NCI-H2227 (cell line): ENCODE measurements around the gene KLF16.

ENCODE experiments used
- DNase-seq: peaks from one replicate; lab custom pipeline; 2025; ENCODE audit not compliant: unreplicated experiment; lab: John Stamatoyannopoulos, UW

KLF16 gene

DNA sequence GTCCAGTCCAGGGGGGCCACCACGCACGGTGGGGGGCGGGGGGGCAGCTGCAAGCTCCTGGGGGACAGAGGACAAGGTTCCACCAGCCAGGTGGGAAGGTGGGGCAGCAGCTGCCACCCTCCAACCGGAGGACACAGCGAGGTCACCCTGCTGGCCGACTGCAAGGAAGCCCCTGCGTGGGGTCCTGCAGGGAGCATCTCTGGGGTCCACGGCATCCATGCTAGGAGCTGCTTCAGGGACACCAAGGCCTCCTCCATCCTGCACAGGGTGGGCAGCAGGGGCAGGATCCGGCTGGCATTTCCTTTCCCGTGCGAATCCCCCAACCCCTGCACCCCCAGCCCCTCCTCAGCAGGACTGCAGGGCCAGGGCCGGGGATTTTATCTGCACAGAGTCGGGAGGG is 8.3 kb upstream of the KLF16 start:
- no peak for DNase-seq

DNA sequence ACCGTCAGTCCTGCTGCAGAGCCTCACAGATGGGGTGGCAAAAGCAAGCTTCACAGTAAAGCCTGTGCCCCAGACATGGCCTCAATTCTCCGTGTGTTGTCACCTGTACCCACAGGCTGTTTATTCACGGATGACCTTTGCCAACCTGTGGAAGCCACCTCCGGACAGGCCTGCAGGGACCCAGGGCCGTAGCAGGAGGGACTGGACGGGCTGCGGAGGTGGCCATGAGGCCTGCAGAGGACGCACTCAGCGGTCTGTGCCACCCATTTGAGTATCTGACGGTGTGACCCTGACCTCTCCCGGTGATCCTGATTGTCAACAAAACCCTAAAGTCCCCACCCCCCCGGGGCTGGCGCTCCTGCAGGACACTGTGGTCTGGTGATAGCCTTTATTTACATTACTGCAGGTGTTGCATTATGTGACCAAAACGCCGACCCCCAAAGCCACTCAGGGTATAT is 7.8 kb upstream of the KLF16 start:
- DNase-seq = no peak

DNA sequence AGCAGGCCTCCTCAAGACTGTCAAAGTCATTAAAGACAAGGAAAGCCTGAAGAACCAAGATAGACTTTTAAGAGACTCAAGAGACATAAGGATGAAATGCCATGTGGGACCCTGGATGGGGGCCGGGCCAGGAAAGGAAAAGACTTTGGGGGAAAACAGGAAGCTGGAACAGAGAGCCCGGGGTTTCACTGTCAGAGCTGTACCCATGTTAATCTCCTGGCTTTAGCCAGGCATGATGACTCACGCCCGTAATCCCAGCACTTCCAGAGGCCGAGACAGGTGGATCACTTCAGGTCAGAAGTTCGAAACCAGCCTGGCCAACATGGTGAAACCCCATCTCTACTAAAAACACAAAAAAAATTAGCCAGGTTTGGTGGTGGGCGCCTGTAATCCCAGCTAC is 5.6 kb upstream of the KLF16 start:
- no peak for DNase-seq

DNA sequence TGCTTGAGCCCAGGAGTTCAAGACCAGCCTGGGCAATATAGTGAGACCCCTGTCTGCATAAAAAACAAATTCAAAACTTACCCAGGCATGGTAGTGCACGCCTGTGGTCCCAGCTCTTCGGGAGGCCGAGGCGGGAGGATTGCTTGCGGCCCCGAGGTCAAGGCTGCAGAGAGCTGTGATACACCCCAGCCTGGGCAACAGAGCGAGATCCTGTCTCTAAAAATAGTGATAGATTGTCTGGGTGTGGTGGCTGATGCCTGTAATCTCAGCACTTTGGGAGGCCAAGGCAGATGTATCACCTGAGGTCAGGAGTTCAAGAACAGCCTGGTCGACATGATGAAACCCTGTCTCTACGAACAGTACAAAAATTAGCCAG is 4.0 kb upstream of the KLF16 start:
- no peak for DNase-seq

DNA sequence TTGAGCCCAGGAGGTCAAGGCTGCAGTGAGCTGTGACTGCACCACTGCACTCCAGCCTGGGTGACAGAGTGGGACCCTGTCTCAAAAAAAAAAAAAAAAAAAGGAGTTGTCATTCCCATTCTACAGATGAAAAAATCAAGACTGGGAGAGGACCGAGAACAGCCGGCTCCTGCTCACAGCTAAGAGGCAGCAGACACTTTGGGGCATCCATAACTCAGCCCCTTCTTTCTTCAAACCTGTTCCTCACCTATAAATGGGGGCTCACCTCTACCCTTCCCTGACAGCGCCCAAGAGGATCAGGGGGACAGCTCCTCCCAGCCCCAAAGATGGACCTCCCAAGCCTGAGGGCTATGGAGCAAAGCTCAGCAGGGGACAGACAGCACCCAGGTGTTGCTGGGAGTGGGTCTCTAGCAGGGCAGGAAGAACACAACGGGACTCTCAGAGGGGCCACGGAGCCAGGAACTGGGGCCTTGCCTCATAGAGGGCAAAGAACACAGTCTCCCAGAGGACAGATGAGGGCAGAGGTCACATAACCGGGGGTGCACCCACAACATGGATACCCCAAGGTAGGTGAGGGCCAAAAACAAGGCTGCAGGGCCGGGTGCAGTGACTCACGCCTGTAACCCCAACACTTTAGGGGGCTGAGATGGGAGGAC is 3.4 kb upstream of the KLF16 start:
- no peak for DNase-seq

DNA sequence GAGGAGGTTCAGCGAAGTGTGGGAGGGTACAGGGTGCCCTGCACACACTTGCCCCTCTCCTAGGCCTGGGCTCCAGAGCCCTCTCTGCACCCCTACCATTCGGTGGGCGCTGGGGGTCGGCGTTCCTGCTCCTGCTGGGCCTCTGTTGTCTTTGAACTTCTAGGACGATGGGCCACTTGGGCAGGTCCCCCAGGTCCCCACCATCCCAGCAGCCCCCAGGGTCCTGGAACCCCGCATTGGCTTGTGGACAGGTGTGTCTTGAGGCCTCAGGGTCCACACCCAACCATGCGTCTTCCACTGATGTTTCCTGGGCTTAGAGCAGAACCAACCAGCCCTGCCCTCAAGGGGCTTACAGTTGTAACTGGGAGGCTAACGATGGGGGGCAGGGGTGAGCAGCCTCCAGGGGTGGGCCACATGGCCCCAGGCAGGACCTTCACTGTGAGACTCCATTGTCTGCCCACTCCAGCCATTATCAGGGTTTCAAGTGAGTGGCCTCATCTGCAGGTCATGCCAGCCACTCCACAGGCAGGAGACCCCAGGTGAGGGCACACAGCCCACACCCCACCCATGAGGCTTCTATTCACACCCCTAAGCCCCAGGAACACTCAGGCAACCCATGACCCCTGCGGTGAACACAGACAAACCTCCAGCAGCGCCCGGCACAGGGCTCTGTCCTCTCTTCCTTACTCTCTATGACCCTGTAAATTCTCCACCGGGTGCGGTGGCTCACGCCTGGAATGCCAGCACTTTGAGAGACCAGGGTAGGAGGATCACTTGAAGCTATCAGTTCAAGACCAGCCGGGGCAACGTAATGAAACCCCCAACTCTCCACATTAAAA is 2.0 kb upstream of the KLF16 start:
- no peak for DNase-seq

DNA sequence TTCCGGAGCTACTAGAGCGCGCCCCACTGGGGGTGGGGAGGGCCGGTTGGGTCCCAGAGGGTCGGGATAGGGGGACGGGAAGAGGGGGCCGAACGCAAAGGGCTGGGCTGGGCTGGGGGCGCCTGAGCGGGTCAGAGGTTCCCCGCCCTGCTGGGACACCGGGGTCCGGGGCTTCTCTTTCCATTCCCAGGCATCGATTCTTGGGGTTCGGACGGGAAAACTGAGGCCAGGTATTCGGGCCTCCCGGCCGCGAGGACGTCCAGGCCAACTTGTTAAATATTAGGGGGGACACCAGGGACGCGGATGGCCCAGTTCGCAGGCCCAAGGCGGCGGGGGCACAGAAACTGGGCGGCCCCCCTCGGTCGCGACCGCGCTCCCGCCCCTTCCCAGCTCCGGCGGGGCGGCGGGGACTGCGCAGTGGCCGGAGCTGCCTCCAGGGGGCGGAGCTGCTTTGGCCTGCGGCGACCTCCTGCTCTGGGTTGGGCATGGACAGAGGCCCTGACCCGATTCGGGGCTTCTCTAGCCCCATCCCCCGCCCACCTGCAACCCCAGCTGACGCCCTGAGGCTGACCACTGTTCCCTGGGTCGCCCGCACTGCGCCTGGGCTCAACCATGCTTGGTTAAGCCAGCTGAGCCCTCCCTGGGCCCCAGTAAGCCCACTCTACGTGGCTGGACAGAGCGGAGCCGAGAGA is 1.2 kb upstream of the KLF16 start:
- peak; percentile 65 for DNase-seq

DNA sequence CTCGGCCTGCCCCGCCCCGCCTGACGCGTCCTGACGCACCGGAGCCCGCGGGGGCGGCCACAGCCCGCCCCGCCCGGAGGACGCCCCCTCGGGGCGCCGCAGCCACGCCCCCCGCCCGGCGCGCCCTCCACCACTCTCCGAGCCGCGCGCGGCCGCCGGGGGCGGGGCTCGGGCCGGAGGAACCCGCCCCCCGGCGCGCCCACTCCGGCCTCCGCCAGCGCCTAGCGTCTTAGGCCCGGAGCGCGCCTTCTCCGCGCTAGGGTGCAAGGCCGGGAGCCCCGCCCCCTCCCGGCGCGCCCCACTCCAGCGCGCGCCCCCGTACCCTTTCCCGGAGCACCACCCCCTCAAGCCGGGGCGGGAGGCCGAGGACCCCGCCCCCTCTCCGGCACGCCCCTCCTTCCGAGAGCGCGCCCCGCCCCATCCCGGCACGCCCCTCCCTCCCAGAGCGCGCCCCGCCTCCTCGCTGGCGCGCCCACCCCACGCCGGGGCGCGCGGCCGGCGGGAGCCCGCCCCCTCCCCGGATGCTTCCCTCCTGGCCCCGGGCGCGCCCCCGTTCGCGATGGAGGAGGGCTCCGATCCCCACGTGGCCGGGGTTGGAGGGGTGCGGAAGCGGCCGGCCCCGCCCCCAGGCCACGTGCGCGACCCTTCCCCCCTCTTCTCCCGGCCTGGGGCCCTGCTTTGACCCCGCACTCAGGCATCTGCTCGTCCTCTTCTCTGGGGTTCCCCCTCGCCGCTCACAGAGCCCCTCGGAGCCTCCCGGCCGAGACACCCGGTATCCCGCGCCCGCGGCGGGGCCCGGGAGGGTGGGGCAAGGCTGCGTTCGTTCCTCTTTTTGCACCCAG is 480 bp upstream of the KLF16 start:
- DNase-seq = peak; percentile 96

DNA sequence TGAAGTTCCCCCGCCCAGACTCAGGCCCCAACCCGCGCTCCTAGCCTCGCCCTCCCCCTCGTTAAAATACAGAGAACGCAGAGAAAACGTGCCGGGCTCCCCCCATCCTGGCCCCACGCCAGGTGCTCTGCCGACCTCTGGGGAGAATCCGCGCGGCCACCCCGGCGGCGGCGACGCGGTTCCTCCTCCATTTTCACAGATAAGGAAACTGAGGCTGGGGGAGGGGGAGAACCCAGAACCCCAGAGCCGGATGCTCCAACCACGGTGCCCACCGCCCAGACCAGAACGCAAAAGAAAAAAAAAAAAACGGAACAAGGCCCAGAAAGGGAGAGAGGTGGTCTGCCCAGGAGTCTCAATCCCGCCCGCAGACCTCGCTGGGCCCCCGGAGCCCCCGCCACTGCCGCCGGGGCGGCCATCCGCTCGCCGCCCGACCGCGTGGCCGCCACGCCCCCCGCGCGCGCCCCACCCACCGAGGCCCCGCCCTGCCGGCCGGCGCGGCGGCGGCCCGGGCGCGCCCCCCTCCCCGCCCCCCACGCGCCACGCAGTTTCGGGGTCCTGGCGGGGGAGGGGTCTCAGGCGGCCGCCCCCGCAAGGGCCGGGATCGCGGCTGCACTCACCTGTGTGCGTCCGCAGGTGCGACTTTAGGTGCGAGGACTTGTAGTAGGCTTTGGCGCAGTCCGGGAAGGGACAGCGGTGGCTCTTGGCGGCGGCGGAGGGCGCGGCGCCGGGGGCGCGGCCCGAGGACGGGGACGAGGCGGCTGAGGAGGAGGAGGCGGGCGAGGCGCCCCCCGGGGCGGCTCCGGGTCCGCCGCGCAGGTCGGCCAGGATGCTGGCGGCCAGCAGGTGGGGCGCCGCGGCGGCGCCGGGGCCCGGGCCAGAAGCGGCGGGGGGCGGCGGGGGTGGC is 703 bp downstream of the KLF16 start:
- peak; percentile 51 for DNase-seq

DNA sequence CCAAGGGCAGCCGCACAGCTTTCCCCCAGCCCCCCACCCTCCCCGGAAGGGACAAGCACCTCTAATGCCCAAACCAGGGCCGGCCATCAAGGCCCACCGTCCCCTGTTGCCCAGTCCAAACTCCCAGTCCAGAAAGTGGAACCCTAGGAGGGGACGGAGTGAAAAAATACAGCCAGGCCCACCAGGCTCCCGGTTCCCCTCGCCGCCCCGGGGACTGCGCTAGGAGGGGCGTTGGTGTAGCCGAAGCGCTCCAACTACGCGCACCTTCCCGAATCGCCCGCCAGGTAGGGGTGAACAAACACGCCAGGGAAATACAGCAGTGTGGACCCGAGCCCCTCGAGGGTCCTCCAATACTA is 1.3 kb downstream of the KLF16 start:
- no peak for DNase-seq

DNA sequence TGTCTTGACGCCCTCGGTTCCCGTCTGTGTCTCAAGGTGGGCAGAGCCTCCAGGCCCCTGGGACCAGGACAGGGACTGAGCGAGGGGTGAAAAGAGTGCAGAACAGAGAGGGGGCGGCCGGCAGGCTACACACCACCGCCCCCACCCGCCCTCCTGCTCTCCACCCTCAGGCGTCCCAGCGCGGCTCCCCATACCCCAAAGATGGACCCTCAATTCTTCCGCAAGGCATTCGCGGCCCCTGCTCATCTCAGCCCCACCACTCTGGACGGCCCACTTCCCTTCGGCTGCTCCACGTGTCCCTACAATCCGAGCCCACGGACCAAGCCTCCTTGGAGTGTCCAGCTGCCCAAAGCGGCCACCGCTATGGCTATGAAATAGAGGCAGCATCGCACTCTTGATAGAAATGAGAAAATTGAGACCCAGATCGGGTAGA is 1.8 kb downstream of the KLF16 start:
- DNase-seq = no peak

DNA sequence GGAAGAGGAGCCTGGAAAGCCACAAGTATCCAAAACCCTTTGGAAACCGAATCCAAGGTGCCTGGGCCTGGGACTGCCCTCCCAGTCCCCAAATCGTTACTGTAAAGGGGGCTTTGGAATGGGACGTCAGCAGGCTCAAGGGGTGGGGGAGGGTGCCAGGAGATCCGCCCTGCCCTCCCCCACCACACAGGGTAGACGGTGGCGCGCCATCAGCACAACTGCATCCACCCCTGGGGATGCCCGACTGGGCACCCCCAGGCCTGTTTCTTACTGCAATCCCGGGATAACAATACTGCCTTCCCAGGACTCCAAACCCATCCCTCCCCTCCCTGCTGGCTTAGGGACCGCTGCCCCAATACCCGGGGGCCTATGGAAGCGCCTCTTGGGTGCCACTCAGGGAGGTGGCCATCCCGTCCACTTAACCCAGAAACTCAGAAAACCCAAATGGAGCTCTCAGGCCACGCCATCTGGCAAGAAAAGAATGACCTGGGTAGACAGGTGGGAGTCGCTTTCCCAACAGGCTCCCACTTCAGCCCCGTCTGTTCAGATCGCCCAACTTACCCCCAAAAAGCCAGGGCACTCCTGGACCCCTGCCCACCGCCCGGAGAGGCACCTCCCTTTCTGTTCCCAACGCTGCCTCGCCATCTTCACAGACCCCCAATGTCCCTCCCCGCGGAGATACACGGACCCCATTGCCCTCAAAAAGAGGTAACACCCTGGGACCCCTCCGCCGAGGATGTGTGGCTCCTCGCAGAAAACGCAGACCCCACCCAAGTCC is 2.4 kb downstream of the KLF16 start:
- DNase-seq = no peak

DNA sequence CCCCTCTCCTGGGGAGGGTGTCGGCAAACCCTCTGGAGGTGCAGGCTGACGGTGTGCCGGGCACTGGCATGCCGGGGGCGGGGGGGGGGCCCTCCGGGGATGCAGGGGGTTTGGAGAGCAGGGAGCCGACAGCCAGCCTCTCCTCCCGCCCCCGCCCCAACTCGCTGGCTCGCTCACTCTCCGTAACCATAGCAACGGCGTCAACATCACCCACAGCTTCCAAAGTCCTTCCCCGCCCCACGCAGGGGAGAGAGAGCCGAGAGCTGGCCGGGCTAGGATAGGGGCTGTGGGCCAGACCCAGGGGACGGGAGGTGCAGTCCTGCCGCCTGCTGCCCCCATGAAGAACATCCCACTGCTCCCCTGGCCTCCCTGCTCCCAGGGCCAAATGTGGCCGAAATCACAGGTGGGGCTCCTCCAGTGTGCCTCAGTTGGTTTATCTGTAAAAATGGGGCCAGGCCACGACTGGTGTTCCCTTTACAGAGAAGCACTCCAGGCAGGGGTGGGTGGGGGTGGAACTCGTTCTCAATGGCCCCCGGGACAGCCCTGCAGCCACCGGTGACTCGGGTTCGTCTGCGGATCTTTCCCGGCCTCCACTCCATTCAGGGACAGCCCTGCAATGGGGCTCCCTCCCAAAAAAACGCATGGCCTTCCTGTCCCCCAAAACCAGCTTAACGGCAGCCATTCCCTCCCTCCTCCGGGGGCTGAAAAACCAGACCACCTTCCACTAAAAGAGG is 3.2 kb downstream of the KLF16 start:
- DNase-seq = peak; percentile 84

DNA sequence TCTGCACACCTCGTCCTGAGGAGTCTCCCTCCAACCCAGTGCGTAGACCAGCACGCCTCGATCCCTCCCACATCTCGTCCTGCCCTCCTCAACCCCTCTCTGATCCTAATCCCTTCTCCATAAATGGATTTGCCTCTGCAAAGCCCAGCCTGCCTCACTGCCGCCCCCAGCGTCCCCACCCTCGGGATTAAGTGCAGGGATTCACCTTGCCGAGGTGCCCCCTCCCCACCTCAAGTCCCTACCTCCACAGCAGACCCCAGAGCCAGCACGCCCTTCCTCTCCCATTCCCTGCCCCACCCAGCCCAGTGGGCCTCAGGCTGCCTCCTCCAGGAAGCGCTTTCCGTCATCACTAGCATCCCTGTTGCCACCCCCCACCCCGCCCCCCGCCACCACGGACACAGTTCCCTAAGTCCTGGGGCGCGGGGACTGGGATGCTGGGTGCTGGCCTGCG is 4.0 kb downstream of the KLF16 start:
- DNase-seq = no peak

DNA sequence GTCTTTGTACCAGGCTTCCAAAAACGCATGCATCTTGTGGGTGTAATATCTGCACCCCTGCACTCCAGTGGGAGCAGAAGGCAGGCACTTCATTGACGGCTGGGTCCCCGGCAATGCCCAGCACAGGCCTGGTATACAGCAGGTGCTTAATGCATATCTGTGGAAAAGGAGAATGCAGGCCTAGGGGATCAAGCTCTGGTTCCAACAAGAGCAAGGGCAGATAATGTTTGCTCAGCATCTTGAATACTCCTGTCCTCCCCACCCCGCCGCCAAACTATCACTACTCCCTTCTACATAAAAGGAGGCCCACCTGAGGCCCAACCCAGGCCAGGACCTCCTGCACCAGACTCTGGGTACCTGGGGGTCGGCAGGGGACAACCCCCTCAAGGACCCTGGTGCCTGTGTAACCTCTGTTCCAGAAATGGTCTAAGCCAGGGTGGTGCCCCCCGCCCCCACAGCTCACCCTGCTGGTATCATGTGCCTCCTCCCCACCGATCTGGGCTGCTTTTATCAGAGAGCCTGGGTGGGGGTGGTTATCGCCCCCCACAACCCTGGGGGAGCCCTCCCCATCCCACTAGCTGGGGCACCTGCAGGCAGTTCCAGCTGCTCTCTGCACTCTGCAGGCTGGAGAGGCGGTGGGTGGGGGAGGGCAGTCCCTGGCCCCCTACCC is 4.8 kb downstream of the KLF16 start:
- no peak for DNase-seq

DNA sequence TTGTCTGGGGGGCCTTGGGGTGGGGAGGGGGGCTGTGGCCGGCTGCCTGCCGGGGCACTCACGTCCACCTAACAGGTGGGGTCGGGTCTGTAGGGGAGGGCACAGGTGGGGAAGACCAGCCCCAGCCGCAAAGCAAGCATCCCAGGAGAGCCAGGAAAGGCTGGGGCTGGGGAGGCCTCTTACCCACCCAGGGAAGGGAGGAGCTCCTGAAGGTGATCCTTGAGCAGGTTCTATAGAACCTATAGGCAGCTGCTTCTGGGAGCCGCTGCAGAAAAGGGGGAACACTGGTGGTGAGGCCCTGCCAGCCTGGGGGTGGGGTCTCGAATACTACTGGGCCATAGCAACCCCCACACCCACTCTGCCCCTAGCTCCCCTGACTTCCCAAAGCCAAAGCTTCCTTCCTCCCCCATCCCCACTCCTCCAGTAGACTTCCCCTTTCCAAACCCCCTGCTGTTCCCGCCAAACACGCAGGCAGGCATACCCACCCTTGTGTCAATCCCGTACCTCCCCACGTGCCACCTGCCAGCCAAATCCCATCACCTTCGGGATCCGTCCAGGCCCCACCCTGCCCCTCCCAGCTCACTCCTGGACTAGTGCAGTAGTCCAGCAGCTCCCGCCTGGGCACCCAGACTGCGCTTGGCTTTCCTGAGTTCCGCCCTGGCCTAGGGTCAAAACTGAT is 5.6 kb downstream of the KLF16 start:
- DNase-seq = no peak
